HEK293 (cell line): ENCODE data around the gene ZBTB17.

Source experiments
- CTCF ChIA-PET: fragments of 350-600 bp; formaldehyde crosslinking; extraction: SDS; loops from one replicate; lab custom pipeline; 2021; ENCODE audit warnings: antibody characterized with exemption; lab: Yijun Ruan, JAX
- POLR2A ChIA-PET: fragments of 300-600 bp; formaldehyde crosslinking; extraction: SDS; loops from one replicate; lab custom pipeline; 2020; ENCODE audit warnings: antibody characterized with exemption, inconsistent platforms; lab: Yijun Ruan, JAX
- H3K27ac ChIP-seq: fragments of 200-500 bp; sonication (Bioruptor generic); 2 replicates; pipeline ENCODE4 v1.5.1; 2014; ENCODE audit warnings: low read depth, low read length, control low read depth, inconsistent platforms; ENCODE audit errors: extremely low read depth
- H3K36me3 ChIP-seq, 2 experiments: fragments of 200-500 bp in 1 of 2; sonication (Bioruptor generic) in 1 of 2; 1 replicate in 1 of 2; 2 replicates in 1 of 2; pipeline ENCODE4 v1.5.1; 2014 to 2017; ENCODE audit warnings: inconsistent platforms in 2 of 2, low read length in 2 of 2; ENCODE audit not compliant: control insufficient read depth in 2 of 2, insufficient read depth in 1 of 2
- H3K4me1 ChIP-seq: fragments of 200-500 bp; sonication (Bioruptor generic); 2 replicates; pipeline ENCODE4 v1.5.1; 2014; ENCODE audit warnings: mild to moderate bottlenecking, low read length, inconsistent platforms; ENCODE audit not compliant: control insufficient read depth, insufficient read depth
- H3K4me3 ChIP-seq: 2 replicates; pipeline ENCODE4 v1.5.1; 2011; ENCODE audit warnings: low read depth, mild to moderate bottlenecking, control low read depth, low read length, moderate library complexity
- H3K9me3 ChIP-seq: fragments of 200-500 bp; sonication (Bioruptor generic); 2 replicates; pipeline ENCODE4 v1.5.1; 2014; ENCODE audit warnings: low read depth, low read length, inconsistent platforms; ENCODE audit not compliant: control insufficient read depth, insufficient read depth
- GLI2 ChIP-seq: fragments of 450-650 bp; formaldehyde crosslinking; IDR thresholded peaks from 2 replicates; pipeline ENCODE4; 2017; ENCODE audit warnings: missing biosample characterization, missing genetic modification characterization, low read depth, borderline replicate concordance
- KLF1 ChIP-seq: fragments of 450-650 bp; formaldehyde crosslinking; IDR thresholded peaks from 2 replicates; pipeline ENCODE4 v1.5.1; 2016; ENCODE audit warnings: missing biosample characterization, missing genetic modification characterization
- KLF10 ChIP-seq: fragments of 450-650 bp; IDR thresholded peaks from 2 replicates; pipeline ENCODE4 v1.5.1; 2018; ENCODE audit warnings: missing biosample characterization, mild to moderate bottlenecking, missing genetic modification characterization
- SCRT1 ChIP-seq: fragments of 450-650 bp; formaldehyde crosslinking; IDR thresholded peaks from 2 replicates; pipeline ENCODE4 v1.5.1; 2016; ENCODE audit warnings: missing biosample characterization, missing genetic modification characterization, borderline replicate concordance
- TCF7L2 ChIP-seq: IDR thresholded peaks from 2 replicates; pipeline ENCODE4 v1.6.1; 2011; ENCODE audit warnings: low read depth, mild to moderate bottlenecking, inconsistent platforms, low read length, moderate library complexity, borderline replicate concordance
- WT1 ChIP-seq: fragments of 450-650 bp; formaldehyde crosslinking; IDR thresholded peaks from 2 replicates; pipeline ENCODE4 v1.5.1; 2016; ENCODE audit warnings: missing biosample characterization, missing genetic modification characterization
- ZIC2 ChIP-seq: fragments of 450-650 bp; formaldehyde crosslinking; IDR thresholded peaks from 2 replicates; pipeline ENCODE4 v1.5.1; 2016; ENCODE audit warnings: missing biosample characterization, missing genetic modification characterization
- ZNF132 ChIP-seq: fragments of 450-650 bp; formaldehyde crosslinking; IDR thresholded peaks from 2 replicates; pipeline ENCODE4 v1.5.1; 2017; ENCODE audit warnings: missing biosample characterization, missing genetic modification characterization, borderline replicate concordance
- ZNF2 ChIP-seq: fragments of 450-650 bp; formaldehyde crosslinking; IDR thresholded peaks from 2 replicates; pipeline ENCODE4 v1.5.1; 2016; ENCODE audit warnings: missing biosample characterization, missing genetic modification characterization
- ZNF223 ChIP-seq: fragments of 450-650 bp; formaldehyde crosslinking; IDR thresholded peaks from 2 replicates; pipeline ENCODE4 v1.5.1; 2016; ENCODE audit warnings: missing biosample characterization, missing genetic modification characterization
- ZNF239 ChIP-seq: fragments of 450-650 bp; formaldehyde crosslinking; IDR thresholded peaks from 2 replicates; pipeline ENCODE4 v1.5.1; 2016; ENCODE audit warnings: missing biosample characterization, missing genetic modification characterization
- ZNF529 ChIP-seq: fragments of 450-650 bp; formaldehyde crosslinking; IDR thresholded peaks from 2 replicates; pipeline ENCODE4 v1.5.1; 2017; ENCODE audit warnings: missing genetic modification characterization, missing biosample characterization; ENCODE audit not compliant: insufficient replicate concordance
- ZNF549 ChIP-seq: fragments of 450-650 bp; IDR thresholded peaks from 2 replicates; pipeline ENCODE4 v1.5.1; 2018; ENCODE audit warnings: missing biosample characterization, missing genetic modification characterization, mild to moderate bottlenecking, inconsistent platforms, moderate library complexity
- ZNF626 ChIP-seq: fragments of 450-650 bp; sonication (Bioruptor Pico); formaldehyde crosslinking; IDR thresholded peaks from 2 replicates; pipeline ENCODE4 v1.5.1; 2018; ENCODE audit warnings: missing biosample characterization, missing genetic modification characterization, inconsistent platforms
- ZNF830 ChIP-seq: fragments of 450-650 bp; IDR thresholded peaks from 2 replicates; pipeline ENCODE4 v1.5.0; 2018; ENCODE audit warnings: missing biosample characterization, missing genetic modification characterization, low read depth, mild to moderate bottlenecking, moderate library complexity
- TF ChIP-seq, protein P1 (sequence below): fragments of 450-650 bp; formaldehyde crosslinking; IDR thresholded peaks from 2 replicates; pipeline ENCODE4 v1.5.1; 2016; ENCODE audit warnings: missing biosample characterization, missing genetic modification characterization, low read depth
- TF ChIP-seq, protein P2 (sequence below): fragments of 450-650 bp; formaldehyde crosslinking; IDR thresholded peaks from 2 replicates; pipeline ENCODE4 v1.5.1; 2016; ENCODE audit warnings: missing biosample characterization, missing genetic modification characterization, low read depth
- TF ChIP-seq, protein P3 (sequence below): fragments of 450-650 bp; formaldehyde crosslinking; IDR thresholded peaks from 2 replicates; pipeline ENCODE4 v1.5.1; 2016; ENCODE audit warnings: missing biosample characterization, missing genetic modification characterization
- TF ChIP-seq, protein P4 (sequence below): fragments of 450-650 bp; formaldehyde crosslinking; IDR thresholded peaks from 2 replicates; pipeline ENCODE4 v1.5.1; 2016; ENCODE audit warnings: missing biosample characterization, missing genetic modification characterization
- TF ChIP-seq, protein P5 (sequence below): fragments of 450-650 bp; formaldehyde crosslinking; IDR thresholded peaks from 2 replicates; pipeline ENCODE4 v1.5.1; 2016; ENCODE audit warnings: missing biosample characterization, missing genetic modification characterization

ZBTB17 gene

DNA sequence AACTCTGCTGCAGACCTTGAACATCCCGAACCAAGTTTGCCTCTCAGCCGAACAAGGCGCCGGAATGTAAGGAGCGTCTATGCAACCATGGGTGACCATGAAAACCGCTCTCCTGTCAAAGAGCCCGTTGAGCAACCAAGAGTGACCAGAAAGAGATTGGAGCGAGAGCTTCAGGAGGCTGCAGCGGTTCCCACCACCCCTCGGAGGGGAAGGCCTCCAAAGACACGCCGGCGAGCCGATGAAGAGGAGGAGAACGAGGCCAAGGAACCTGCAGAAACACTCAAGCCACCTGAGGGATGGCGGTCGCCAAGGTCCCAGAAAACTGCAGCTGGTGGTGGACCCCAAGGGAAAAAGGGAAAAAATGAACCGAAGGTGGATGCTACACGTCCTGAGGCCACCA lies 44.0 kb downstream of the ZBTB17 start:
- H3K4me3 ChIP-seq = no peak overlapping the region
- no peak overlapping the region for H3K27ac ChIP-seq
- no peaks in the 10 kb centered on the region for H3K9me3 ChIP-seq
- CTCF ChIA-PET = no interaction called here
- peaks cover 36 to 100% of the 10 kb centered on the region in 2 experiments for H3K36me3 ChIP-seq
- POLR2A ChIA-PET = no interaction called here
- no peaks in the 10 kb centered on the region for H3K4me1 ChIP-seq
- TF ChIP-seq, protein P1, sequence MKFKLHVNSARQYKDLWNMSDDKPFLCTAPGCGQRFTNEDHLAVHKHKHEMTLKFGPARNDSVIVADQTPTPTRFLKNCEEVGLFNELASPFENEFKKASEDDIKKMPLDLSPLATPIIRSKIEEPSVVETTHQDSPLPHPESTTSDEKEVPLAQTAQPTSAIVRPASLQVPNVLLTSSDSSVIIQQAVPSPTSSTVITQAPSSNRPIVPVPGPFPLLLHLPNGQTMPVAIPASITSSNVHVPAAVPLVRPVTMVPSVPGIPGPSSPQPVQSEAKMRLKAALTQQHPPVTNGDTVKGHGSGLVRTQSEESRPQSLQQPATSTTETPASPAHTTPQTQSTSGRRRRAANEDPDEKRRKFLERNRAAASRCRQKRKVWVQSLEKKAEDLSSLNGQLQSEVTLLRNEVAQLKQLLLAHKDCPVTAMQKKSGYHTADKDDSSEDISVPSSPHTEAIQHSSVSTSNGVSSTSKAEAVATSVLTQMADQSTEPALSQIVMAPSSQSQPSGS (tag by site-specific recombination) = no peak
- TF ChIP-seq, protein P2, sequence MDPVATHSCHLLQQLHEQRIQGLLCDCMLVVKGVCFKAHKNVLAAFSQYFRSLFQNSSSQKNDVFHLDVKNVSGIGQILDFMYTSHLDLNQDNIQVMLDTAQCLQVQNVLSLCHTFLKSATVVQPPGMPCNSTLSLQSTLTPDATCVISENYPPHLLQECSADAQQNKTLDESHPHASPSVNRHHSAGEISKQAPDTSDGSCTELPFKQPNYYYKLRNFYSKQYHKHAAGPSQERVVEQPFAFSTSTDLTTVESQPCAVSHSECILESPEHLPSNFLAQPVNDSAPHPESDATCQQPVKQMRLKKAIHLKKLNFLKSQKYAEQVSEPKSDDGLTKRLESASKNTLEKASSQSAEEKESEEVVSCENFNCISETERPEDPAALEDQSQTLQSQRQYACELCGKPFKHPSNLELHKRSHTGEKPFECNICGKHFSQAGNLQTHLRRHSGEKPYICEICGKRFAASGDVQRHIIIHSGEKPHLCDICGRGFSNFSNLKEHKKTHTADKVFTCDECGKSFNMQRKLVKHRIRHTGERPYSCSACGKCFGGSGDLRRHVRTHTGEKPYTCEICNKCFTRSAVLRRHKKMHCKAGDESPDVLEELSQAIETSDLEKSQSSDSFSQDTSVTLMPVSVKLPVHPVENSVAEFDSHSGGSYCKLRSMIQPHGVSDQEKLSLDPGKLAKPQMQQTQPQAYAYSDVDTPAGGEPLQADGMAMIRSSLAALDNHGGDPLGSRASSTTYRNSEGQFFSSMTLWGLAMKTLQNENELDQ = no peak
- TF ChIP-seq ZNF2 (tag by site-specific recombination) (no peak), ZNF626 (tag by site-specific recombination) (no peak), KLF10 (no peak), ZNF223 (no peak), KLF1 (tag by site-specific recombination) (no peak), SCRT1 (tag by site-specific recombination) (no peak), ZNF549 (tag by site-specific recombination) (no peak), WT1 (no peak), ZIC2 (no peak), GLI2 (tag by site-specific recombination) (no peak), ZNF239 (tag by site-specific recombination) (no peak), ZNF830 (no peak), ZNF132 (tag by site-specific recombination) (no peak), ZNF529 (tag by site-specific recombination) (no peak), TCF7L2 (no peak)
- TF ChIP-seq, protein P3, sequence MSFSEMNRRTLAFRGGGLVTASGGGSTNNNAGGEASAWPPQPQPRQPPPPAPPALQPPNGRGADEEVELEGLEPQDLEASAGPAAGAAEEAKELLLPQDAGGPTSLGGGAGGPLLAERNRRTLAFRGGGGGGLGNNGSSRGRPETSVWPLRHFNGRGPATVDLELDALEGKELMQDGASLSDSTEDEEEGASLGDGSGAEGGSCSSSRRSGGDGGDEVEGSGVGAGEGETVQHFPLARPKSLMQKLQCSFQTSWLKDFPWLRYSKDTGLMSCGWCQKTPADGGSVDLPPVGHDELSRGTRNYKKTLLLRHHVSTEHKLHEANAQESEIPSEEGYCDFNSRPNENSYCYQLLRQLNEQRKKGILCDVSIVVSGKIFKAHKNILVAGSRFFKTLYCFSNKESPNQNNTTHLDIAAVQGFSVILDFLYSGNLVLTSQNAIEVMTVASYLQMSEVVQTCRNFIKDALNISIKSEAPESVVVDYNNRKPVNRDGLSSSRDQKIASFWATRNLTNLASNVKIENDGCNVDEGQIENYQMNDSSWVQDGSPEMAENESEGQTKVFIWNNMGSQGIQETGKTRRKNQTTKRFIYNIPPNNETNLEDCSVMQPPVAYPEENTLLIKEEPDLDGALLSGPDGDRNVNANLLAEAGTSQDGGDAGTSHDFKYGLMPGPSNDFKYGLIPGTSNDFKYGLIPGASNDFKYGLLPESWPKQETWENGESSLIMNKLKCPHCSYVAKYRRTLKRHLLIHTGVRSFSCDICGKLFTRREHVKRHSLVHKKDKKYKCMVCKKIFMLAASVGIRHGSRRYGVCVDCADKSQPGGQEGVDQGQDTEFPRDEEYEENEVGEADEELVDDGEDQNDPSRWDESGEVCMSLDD (tag by site-specific recombination) = no peak
- TF ChIP-seq, protein P4, sequence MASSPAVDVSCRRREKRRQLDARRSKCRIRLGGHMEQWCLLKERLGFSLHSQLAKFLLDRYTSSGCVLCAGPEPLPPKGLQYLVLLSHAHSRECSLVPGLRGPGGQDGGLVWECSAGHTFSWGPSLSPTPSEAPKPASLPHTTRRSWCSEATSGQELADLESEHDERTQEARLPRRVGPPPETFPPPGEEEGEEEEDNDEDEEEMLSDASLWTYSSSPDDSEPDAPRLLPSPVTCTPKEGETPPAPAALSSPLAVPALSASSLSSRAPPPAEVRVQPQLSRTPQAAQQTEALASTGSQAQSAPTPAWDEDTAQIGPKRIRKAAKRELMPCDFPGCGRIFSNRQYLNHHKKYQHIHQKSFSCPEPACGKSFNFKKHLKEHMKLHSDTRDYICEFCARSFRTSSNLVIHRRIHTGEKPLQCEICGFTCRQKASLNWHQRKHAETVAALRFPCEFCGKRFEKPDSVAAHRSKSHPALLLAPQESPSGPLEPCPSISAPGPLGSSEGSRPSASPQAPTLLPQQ (tag by site-specific recombination) = no peak
- TF ChIP-seq, protein P5, sequence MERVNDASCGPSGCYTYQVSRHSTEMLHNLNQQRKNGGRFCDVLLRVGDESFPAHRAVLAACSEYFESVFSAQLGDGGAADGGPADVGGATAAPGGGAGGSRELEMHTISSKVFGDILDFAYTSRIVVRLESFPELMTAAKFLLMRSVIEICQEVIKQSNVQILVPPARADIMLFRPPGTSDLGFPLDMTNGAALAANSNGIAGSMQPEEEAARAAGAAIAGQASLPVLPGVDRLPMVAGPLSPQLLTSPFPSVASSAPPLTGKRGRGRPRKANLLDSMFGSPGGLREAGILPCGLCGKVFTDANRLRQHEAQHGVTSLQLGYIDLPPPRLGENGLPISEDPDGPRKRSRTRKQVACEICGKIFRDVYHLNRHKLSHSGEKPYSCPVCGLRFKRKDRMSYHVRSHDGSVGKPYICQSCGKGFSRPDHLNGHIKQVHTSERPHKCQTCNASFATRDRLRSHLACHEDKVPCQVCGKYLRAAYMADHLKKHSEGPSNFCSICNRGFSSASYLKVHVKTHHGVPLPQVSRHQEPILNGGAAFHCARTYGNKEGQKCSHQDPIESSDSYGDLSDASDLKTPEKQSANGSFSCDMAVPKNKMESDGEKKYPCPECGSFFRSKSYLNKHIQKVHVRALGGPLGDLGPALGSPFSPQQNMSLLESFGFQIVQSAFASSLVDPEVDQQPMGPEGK (tag by site-specific recombination) = no peak
